Gastroesophageal sphincter (tissue), 4 donors: ENCODE results near the gene MYBPC1. TPM values are rescaled to one million over a fixed set of nuclear protein-coding genes. Genes with fewer than 3 reads are reported as not detected.
"Not testable (repeated sequence)": the region's sequence is repeated elsewhere in the genome, so short reads cannot be mapped to it uniquely, and the experiment has no call there.

Experiments
- ATAC-seq: fragments of 150-250 bp; one replicate; pipeline ENCODE4 v1.9.1; 2016; ENCODE audit warnings: mild to moderate bottlenecking, moderate library complexity
- H3K27ac ChIP-seq, 4 donors: fragments of 200-600 bp; sonication (generic) in 3 of 4; 1 replicate in 3 of 4; 2 replicates in 1 of 4; pipeline ENCODE4 v1.5.1; 2016 to 2019
- H3K27me3 ChIP-seq: fragments of 200-600 bp; sonication (generic); one replicate; pipeline ENCODE4 v1.5.1; 2019
- H3K36me3 ChIP-seq, 2 donors: fragments of 200-600 bp; sonication (generic); one replicate each; pipeline ENCODE4 v1.5.1; 2019; ENCODE audit warnings: control low read depth in 1 of 2
- H3K4me1 ChIP-seq, 3 donors: fragments of 200-600 bp; sonication (generic); 1 replicate in 2 of 3; 2 replicates in 1 of 3; pipeline ENCODE4 v1.5.1; 2016 to 2019; ENCODE audit warnings: control low read depth in 2 of 3
- H3K4me3 ChIP-seq, 2 donors: fragments of 200-600 bp; sonication (generic); one replicate each; pipeline ENCODE4 v1.5.1; 2019; ENCODE audit warnings: mild to moderate bottlenecking in 1 of 2, moderate library complexity in 1 of 2
- H3K9me3 ChIP-seq, 3 donors: fragments of 200-600 bp; sonication (generic); one replicate each; pipeline ENCODE4 v1.5.1; 2017 to 2019; ENCODE audit warnings: control low read depth in 2 of 3
- EP300 ChIP-seq: sonication (generic); formaldehyde crosslinking; IDR thresholded peaks from one replicate; pipeline ENCODE4 v1.6.1; 2017; ENCODE audit warnings: antibody characterized with exemption, mild to moderate bottlenecking
- POLR2A ChIP-seq, 2 donors: fragments of 450-650 bp; IDR thresholded peaks; one replicate each; pipeline ENCODE4 v1.6.1; 2017; ENCODE audit warnings: antibody characterized with exemption in 2 of 2, mild to moderate bottlenecking in 2 of 2, moderate library complexity in 1 of 2
- POLR2AphosphoS5 ChIP-seq: sonication (generic); formaldehyde crosslinking; IDR thresholded peaks from one replicate; pipeline ENCODE4 v1.6.1; 2017; ENCODE audit warnings: antibody characterized with exemption
- WGBS, 2 donors: methylation state at CpG; one replicate each; pipeline ENCODE4 v1.1.5; 2018; ENCODE audit warnings: low coverage in 1 of 2; 5-methylcytosine and 5-hydroxymethylcytosine counted together
- total RNA-seq, 4 donors: library from RNA; depleted of rRNA; stranded (reverse); fragments of >200 nt; gene quantifications; one replicate each; pipeline ENCODE4 v1.1.0, GENCODE V29; 2016
- TF ChIP-seq, protein P1 (sequence below), 4 experiments: fragments of 200-600 bp in 2 of 4; fragments of 450-650 bp in 2 of 4; sonication (generic) in 1 of 4; IDR thresholded peaks; one replicate each; pipeline ENCODE4 v1.5.1; 2017 to 2019; ENCODE audit warnings: antibody characterized with exemption in 4 of 4, mild to moderate bottlenecking in 2 of 4, moderate library complexity in 2 of 4

Gene MYBPC1
- total RNA-seq, 4 donors from 2014 or later = 0.15 TPM; not detected in 3

GRCh38 chr12:101653030-101653429, 58.3 kb downstream of the MYBPC1 start:
- H3K9me3 ChIP-seq = no peaks in the 10 kb centered on the region
- WGBS, 2 donors = 78 to 83% methylated on average over 1 to 3 of the region's 3 CpGs
- no peaks in the 10 kb centered on the region for H3K36me3 ChIP-seq
- no peak for TF ChIP-seq POLR2A (IDR thresholded peaks at IDR 0.05)
- TF ChIP-seq, protein P1, sequence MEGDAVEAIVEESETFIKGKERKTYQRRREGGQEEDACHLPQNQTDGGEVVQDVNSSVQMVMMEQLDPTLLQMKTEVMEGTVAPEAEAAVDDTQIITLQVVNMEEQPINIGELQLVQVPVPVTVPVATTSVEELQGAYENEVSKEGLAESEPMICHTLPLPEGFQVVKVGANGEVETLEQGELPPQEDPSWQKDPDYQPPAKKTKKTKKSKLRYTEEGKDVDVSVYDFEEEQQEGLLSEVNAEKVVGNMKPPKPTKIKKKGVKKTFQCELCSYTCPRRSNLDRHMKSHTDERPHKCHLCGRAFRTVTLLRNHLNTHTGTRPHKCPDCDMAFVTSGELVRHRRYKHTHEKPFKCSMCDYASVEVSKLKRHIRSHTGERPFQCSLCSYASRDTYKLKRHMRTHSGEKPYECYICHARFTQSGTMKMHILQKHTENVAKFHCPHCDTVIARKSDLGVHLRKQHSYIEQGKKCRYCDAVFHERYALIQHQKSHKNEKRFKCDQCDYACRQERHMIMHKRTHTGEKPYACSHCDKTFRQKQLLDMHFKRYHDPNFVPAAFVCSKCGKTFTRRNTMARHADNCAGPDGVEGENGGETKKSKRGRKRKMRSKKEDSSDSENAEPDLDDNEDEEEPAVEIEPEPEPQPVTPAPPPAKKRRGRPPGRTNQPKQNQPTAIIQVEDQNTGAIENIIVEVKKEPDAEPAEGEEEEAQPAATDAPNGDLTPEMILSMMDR (IDR thresholded peaks at IDR 0.05) = no peak
- no peak for TF ChIP-seq POLR2AphosphoS5
- no peak for TF ChIP-seq EP300
- no peak for ATAC-seq
- H3K4me3 ChIP-seq = no peak overlapping the region
- H3K27ac ChIP-seq = no peak overlapping the region
- no peaks in the 10 kb centered on the region for H3K27me3 ChIP-seq
- H3K4me1 ChIP-seq = no peaks in the 10 kb centered on the region

DNA sequence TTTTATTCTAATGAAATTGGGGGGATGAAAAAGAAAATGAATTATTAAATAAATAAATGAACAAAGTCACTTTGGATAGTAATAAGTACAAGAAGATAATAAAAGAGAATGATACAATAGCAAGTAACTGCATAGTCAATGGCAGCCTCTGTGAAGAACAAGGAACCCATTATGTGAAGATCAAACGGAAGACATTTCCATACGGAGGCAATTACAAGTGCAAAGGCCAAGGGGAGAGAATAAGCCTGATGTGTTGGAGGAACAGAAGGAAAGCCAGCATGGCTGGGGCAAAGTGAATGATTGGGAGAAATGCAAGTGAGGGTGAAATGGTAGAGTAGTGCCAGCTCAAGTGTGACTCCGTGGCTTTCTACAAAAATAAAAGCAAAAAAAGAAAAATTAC, 58.7 kb downstream of the MYBPC1 start:
- Histone ChIP-seq H3K9me3 (no peaks in the 10 kb centered on the region), H3K27ac (no peak overlapping the region), H3K36me3 (no peaks in the 10 kb centered on the region), H3K4me1 (no peaks in the 10 kb centered on the region), H3K27me3 (no peaks in the 10 kb centered on the region), H3K4me3 (no peak overlapping the region)
- ATAC-seq = no peak
- TF ChIP-seq POLR2A (IDR thresholded peaks at IDR 0.05) (no peak), EP300 (no peak), POLR2AphosphoS5 (no peak)
- TF ChIP-seq, protein P1 (IDR thresholded peaks at IDR 0.05) = no peak
- 20 to 33% methylated on average over 2 to 3 of the region's 3 CpGs for WGBS, 2 donors

DNA sequence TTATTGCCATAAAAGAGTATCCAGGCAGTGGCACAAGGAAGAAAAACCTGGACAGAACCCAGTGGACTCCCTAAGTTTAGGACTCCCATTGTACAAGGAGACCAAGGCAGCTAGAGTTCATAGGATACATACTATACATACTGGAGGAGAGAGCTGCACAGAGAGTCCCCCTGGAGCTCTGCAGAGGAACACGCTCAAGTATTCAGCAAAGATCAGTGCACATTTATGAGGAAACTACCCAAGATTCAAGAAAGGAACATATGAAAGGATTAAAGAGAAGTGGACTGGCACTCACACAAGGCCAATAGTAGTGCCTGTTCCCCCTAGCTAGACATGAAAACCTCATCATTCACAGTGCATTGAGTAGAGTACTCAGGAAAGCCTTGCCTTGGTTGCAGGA, 59.7 kb downstream of the MYBPC1 start:
- TF ChIP-seq, protein P1 (IDR thresholded peaks at IDR 0.05) = no peak
- no peak for TF ChIP-seq POLR2A (IDR thresholded peaks at IDR 0.05)
- TF ChIP-seq EP300 = no peak
- TF ChIP-seq POLR2AphosphoS5 = no peak
- no peak for ATAC-seq
- no peak overlapping the region for H3K4me3 ChIP-seq
- H3K9me3 ChIP-seq = no peaks in the 10 kb centered on the region
- H3K4me1 ChIP-seq = no peaks in the 10 kb centered on the region
- no peaks in the 10 kb centered on the region for H3K36me3 ChIP-seq
- no peaks in the 10 kb centered on the region for H3K27me3 ChIP-seq
- WGBS, 2 donors = 92% methylated on average over 1 of the region's 1 CpG; no CpG with 5 or more reads in 1 of the 2 donors
- no peak overlapping the region for H3K27ac ChIP-seq

DNA sequence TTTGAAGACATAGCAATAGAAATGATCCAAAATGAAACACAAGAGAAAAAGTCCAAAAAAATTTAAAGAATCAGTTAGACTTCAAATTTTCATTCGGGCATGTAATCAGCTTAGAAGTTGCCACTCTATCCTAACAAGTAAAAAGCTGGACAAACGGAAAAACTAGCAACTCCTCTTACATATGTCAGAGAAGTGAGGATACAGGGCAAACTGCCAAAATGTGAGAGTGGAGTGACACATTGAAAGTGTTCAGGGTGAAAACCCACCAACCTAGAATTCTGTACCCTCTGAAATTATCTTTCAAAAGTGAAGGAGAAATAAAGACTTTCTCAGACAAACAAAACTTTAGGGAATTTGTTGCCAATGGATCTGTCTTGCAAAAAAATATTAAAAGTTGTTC, 60.6 kb downstream of the MYBPC1 start:
- 51 to 54% methylated on average over 2 of the region's 2 CpGs for WGBS, 2 donors
- no peak for TF ChIP-seq EP300
- no peak for TF ChIP-seq POLR2A (IDR thresholded peaks at IDR 0.05)
- TF ChIP-seq, protein P1 (IDR thresholded peaks at IDR 0.05) = no peak
- TF ChIP-seq POLR2AphosphoS5 = no peak

GRCh38 chr12:101660662-101661061, 65.9 kb downstream of the MYBPC1 start:
- not testable (repeated sequence) for H3K27me3 ChIP-seq, ATAC-seq, H3K9me3 ChIP-seq, H3K36me3 ChIP-seq, H3K27ac ChIP-seq, H3K4me3 ChIP-seq, H3K4me1 ChIP-seq
- 62 to 100% methylated on average over 1 to 2 of the region's 2 CpGs for WGBS, 2 donors

More for the DNA sequence above, 60.6 kb downstream of the MYBPC1 start:
- Histone ChIP-seq H3K27ac (no peak overlapping the region), H3K36me3 (no peaks in the 10 kb centered on the region), H3K9me3 (no peaks in the 10 kb centered on the region), H3K4me3 (no peak overlapping the region), H3K4me1 (no peaks in the 10 kb centered on the region), H3K27me3 (no peaks in the 10 kb centered on the region)
- no peak for ATAC-seq
